SU-DHL-6 (cell line): Measurements from ENCODE around the gene STIM2.

ENCODE experiments used
- EZH2phosphoT487 ChIP-seq: fragments of 200-600 bp; sonication (generic), shearing (Covaris generic); conservative IDR thresholded peaks from 2 replicates; pipeline ENCODE4 v1.6.1; 2018; ENCODE audit warnings: mild to moderate bottlenecking, antibody characterized with exemption, low read length, moderate library complexity, mixed read lengths
- TF ChIP-seq, protein P1 (sequence below): fragments of 200-600 bp; sonication (generic); IDR thresholded peaks from one replicate; pipeline ENCODE4 v1.5.1; 2017; ENCODE audit warnings: antibody characterized with exemption, mild to moderate bottlenecking, low read length, moderate library complexity; ENCODE audit not compliant: insufficient read depth, poor library complexity, severe bottlenecking

DNA sequence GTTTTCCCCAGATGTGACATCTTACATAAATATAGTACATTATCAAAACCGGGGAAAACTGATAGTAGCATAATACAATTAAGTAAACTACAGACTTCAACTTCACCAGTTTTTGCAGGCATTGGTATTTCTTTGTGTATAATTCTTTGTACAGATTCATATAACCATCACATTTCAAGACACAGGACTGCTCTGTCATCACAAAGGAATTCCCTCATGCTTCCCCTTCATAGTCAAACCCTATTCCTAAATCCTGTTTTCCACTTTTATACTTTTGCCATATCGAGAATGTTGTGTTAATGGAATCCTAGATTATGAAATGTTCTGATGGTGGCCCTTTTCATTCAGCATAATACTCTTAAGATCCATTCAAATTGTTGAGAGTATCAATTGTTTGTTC is 36.0 kb downstream of the STIM2 start:
- TF ChIP-seq, protein P1, sequence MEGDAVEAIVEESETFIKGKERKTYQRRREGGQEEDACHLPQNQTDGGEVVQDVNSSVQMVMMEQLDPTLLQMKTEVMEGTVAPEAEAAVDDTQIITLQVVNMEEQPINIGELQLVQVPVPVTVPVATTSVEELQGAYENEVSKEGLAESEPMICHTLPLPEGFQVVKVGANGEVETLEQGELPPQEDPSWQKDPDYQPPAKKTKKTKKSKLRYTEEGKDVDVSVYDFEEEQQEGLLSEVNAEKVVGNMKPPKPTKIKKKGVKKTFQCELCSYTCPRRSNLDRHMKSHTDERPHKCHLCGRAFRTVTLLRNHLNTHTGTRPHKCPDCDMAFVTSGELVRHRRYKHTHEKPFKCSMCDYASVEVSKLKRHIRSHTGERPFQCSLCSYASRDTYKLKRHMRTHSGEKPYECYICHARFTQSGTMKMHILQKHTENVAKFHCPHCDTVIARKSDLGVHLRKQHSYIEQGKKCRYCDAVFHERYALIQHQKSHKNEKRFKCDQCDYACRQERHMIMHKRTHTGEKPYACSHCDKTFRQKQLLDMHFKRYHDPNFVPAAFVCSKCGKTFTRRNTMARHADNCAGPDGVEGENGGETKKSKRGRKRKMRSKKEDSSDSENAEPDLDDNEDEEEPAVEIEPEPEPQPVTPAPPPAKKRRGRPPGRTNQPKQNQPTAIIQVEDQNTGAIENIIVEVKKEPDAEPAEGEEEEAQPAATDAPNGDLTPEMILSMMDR, result no peak
- no peak for TF ChIP-seq EZH2phosphoT487
